GM10266 (cell line): Measurements from ENCODE around the gene JCAD.

Experiments used
- DNase-seq: peaks from one replicate; pipeline ENCODE4 v3.0.0; 2012; ENCODE audit errors: extremely low spot score
- CTCF ChIP-seq: IDR thresholded peaks from 2 replicates; pipeline ENCODE4 v1.5.1; 2012; ENCODE audit warnings: mild to moderate bottlenecking, low read depth; ENCODE audit not compliant: control insufficient read depth, insufficient read depth; ENCODE audit errors: missing control alignments

The JCAD gene

DNA sequence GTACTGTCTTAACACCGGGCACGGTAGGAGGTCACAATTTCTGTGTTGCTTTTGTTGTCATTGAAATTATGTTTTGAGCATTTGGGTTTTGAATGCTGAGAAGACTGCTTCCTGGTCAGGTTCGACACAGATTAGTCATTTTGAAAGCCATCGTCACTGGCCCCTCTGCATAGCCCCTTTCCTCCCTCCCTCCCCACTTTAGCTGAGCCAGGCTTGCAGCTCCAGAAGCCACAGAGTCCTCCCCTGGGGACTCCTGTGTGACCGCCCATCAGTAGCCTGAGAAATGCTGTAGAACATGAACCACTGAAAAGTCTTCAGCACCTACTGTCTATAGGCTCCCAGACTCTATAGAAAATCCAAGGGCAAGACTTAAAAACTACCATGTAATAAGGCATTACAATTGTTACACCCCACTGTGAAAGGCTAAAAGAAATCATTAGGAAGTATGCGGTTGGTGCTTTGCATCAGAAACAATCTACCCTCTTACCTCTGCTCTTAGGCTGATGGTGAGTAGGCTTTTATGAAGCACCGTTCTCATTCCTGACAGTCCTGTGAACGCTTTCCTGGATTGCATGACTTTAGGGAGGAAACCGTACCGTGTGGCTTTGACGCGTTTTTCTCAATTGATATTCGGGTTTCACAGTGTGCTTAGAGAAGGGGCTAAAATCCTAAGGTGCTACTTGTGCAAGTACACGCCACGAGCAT is 24.8 kb downstream of the JCAD start:
- TF ChIP-seq CTCF = no peak
- no peak for DNase-seq

- DNase-seq = no peak
- TF ChIP-seq CTCF = no peak
Observed at GRCh38 chr10:30032125-30032524, 27.3 kb downstream of the JCAD start.

DNA sequence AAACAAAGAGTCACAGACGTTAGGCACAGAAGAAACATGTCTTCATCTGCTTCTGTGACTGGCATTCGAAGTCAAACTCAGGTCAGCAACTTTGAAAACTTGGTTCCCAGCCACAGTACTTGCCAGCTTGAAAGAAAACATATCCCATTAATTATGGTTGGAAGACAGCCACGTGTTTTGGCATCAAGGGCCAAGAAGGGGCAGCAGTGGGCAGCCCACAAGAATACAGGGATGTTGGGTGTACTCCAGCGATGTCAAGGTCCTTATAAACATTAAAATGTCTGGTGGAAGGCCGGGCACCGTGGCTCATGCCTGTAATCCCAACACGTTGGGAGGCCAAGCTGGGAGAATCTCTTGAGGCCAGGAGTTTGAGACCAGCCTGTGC is 29.5 kb downstream of the JCAD start:
- TF ChIP-seq CTCF = no peak
- no peak for DNase-seq

GRCh38 chr10:30029164-30029871 is 30.1 kb downstream of the JCAD start:
- no peak for TF ChIP-seq CTCF
- DNase-seq = no peak

- no peak for DNase-seq
- no peak for TF ChIP-seq CTCF
Observed at GRCh38 chr10:30028738-30029030, 30.7 kb downstream of the JCAD start.

GRCh38 chr10:30028006-30028737 is 31.2 kb downstream of the JCAD start:
- TF ChIP-seq CTCF = no peak
- DNase-seq = no peak
